HG03139 (cell line): ENCODE measurements around the gene CBY2.
"Not testable (repeated sequence)": the region's sequence is repeated elsewhere in the genome, so short reads cannot be mapped to it uniquely, and the experiment has no call there.

ENCODE experiments used
- ATAC-seq: cut with Tn5 transposase; IDR thresholded peaks from one replicate; pipeline ENCODE4 v1.9.1; 2021; ENCODE audit not compliant: unreplicated experiment

The CBY2 gene, protein sequence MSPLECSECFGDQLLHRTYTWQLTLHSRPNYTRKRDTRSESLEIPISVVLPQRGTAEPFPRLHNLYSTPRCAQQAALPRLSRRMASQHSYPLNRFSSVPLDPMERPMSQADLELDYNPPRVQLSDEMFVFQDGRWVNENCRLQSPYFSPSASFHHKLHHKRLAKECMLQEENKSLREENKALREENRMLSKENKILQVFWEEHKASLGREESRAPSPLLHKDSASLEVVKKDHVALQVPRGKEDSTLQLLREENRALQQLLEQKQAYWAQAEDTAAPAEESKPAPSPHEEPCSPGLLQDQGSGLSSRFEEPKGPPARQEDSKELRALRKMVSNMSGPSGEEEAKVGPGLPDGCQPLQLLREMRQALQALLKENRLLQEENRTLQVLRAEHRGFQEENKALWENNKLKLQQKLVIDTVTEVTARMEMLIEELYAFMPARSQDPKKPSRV

DNA sequence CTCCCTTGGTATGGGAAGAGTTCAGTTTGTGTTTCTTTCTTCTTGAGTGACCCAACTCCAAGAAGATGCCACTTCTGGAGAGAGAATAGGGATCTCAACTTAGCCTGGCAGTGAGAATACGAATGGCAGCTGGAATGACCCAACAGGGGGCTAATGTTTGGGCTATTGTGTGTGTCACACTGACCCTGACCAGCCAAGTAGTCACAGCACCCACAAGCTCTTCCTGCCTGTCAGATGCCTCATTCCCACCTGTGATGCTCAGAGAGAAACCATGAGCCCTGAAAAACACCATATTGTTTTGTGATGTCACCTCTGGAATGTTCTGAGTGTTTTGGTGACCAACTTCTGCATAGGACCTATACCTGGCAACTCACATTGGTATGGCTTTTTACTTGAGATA, at the start of gene CBY2:
TSS of gene CBY2 (plus strand) at position 233 of the 400 bp plus-strand sequence. CDS start at position 304, 71 bp downstream.
- no peak for ATAC-seq

DNA sequence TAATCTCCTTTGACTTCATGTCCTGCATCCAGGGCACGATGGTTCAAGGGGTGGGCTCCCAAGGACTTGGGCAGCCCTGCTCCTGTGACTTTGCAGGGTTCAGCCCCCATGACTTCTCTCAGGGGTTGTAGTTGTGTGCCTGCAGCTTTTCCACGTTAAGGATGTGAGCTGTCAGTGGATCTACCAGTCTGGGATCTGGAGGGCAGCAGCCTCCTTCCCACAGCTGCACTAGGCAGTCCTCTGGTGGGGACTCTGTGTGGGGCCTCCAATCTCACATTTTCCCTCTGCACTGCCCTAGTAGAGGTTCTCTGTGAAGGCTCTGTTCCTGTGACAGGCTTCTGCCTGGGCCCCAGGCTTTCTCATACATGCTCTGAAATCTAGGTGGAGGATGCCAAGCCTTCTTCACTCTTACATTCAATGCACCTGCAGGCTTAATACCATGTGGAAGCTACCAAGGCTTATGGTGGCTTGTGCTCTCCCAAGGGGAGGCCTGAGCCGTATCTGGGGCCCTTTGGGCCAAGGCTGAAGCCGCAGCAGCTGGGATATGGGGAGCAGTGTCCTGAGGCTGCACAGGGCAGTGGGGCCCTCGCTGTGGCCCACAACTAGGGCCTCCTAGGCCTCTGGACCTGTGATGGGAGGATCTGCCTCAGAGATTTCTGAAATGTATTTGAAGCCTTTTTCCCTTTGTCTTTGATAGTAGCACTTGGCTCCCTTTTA, 47.3 kb upstream of the CBY2 start:
- no peak for ATAC-seq

DNA sequence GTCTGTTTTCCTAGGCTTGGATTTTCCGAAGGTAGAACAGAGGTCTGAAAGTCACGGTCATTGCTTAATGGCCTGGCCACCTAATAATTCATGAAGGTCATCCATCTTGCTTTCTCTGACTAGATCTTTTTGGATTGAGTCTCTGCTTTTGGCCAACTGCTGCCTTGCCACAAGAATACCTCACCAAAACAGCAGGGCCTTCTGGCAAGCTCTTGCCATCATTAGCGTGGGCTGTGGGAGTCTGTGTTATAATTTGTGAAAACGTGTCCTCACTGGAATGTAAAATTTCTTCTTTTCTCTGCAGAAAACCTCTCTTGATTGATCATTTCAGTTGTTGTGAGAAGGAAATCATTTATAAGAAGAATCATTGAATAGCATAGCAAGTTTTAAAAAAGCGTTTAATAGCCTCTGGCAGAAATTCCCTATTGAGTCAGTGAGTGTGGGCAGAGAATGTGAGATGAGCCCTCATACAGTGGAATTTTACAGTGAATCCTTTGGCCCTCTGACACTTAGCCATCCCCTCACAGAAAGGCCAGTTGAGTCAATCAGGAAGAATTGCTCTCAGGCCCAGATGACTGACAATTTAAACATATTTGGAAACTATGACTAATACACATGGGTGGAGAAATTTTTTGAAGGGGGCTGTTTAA, 43.4 kb upstream of the CBY2 start:
- no peak for ATAC-seq

DNA sequence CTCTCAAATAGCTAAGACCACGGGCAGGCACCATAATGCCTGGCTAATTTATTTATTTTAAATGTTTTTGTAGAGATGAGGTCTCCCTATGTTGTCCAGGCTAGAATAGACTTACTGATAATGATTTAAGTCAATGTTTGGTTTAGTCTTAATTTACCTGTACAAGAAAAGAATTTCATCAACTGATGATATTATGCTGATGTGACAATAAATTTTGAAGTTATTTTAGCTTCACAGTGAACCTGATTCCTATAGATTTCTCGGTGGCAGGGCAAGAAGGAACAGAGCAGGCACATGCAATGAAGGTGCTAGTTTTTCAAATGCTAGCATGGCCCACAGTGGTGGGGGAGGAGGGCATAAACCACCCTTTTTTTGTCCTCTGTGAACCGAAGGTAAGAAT, 42.6 kb upstream of the CBY2 start:
- ATAC-seq, result no peak

DNA sequence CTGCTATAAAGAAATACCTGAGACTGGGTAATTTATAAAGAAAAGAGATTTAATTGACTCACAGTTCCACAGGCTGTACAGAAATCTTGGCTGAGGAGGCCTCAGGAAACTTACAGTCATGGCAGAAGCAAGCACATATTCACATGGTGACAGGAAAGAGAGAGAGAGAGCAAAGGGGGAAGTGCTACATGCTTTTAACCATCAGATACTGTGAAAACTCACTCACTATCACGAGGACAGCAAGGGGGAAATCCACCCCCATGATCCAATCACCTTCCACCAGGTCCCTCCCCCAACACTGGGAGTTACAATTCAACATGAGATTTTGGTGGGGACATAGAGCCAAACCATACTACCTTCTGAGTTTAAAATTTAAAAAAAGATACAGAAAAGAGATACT, 41.7 kb upstream of the CBY2 start:
- ATAC-seq, result not testable (repeated sequence)

DNA sequence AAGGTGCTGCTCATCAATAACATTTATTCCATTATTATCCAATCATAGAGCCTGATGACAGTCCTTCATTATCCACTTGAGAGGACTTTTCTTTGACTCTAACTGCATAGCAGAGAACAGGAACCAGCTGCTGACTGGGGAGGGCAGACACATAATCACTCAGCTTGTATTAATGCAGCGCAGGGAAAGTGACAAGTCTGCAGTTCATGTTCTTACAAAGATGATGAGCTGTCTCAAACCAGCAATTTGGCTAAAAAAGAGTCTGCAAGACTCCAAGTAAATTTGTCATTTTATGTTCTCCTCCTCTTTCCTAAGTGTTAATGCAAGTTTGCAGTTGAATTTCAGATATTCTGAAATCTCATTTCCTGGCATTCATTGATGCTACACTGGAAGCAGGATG, 40.0 kb upstream of the CBY2 start:
- no peak for ATAC-seq

DNA sequence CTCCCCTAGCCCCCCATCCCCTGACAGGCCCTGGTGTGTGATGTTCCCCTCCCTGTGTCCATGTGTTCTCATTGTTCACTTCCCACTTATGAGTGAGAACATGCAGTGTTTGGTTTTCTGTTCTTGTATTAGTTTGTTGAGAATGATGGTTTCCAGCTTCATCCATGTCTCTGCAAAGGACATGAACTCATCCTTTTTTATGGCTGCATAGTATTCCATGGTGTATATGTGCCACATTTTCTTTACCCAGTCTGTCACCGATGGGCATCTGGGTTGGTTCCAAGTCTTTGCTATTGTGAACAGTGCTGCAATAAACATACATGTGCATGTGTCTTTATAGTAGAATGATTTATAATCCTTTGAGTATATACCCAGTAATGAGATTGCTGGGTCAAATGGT, 39.2 kb upstream of the CBY2 start:
- not testable (repeated sequence) for ATAC-seq

DNA sequence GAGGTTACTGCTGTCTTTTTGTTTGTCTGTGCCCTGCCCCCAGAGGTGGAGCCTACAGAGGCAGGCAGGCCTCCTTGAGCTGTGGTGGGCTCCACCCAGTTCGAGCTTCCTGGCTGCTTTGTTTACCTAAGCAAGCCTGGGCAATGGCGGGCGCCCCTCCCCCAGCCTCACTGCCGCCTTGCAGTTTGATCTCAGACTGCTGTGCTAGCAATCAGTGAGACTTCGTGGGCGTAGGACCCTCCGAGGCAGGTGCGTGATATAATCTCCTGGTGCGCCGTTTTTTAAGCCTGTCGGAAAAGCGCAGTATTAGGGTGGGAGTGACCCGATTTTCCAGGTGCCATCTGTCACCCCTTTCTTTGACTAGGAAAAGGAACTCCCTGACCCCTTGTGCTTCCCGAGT, 32.5 kb upstream of the CBY2 start:
- ATAC-seq, result not testable (repeated sequence)

DNA sequence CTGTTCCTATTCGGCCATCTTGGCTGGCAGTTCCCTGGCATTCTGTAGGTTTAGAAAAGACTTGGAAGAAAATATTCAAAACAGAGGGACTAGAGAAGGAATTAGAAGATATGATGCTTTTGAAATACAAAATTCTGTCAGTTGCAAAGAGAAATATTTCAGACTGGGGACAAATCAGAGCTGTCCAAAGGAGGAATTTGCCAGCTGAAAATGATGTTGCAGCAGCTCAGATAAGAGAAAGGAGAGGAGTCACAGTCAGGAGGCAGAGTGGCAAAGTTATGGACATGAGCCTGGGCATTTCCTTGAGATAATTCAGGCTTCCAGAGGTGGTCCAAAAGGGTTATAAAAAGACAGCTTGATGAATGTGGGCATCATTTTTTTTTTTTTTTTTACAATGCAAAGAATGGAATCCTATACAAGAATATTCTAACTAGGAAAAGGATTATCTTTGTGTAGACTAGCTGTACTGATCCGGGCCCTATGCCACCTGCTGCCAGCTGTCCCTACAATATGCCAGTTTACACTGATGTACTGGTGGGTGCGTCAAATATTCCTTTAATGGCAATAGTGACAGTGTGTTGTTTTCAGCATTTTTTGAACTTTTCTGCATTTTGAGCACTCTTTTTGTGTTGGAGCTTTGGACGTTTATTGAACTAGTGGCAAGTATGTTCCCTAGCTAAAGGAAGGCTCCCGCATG, 31.8 kb upstream of the CBY2 start:
- ATAC-seq, result no peak

DNA sequence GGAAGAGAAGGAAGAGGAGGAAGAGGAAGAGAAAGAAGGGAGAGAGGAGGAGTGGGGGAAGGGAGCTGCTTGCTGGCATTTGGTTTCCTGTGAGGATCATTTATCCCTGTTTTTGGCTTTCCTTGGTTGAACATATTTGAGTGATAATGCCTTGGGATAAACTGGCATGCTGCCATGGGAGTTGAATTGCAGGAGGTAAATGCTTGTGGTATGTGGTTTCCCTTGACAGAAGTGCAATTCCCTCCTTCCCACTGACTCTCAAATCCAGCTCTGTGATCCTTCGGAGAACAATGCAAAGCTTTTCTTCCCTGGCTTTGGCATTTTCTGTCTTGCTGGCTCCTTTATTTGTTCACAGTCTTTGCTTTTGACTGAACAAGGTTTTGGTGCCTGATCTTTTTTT, 27.2 kb upstream of the CBY2 start:
- ATAC-seq, result no peak

DNA sequence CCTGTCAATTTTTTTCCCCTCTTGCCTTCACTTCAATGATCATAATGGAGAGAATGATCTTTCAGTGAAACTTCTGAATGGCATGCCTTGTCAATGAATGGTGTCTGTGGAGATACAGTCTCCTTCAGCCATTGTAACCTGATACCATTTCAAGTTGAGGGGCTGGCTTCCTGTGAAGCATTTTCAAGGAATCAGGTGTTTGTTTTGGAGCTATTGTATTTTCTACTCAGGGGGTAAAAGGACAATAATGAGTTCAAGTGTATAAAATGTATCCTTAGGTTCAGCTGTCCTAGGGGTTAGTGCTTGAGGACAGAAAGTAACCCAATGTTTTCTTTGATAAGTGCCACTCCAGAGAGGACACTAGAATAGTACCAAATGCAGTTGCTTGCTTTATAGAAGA, 23.8 kb upstream of the CBY2 start:
- no peak for ATAC-seq

DNA sequence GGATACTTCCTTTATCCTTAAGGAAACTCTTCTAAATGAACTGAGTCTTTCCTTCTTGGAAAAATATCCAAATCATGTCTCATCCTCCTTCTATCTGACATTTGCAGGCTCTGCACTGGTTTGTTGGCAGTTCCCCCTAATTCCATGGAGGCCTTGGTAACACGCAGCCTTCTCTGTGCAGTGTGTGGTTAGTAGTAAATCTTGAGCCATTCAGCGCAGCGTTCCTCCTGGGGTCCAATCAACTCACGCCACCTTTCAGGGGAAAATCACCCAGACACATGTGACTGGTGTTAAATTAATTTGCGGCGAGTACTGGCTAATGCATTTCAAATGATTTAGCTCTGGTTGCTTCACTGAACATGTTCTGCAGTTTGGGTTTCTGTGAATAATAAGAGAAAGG, 21.0 kb upstream of the CBY2 start:
- ATAC-seq, result no peak

DNA sequence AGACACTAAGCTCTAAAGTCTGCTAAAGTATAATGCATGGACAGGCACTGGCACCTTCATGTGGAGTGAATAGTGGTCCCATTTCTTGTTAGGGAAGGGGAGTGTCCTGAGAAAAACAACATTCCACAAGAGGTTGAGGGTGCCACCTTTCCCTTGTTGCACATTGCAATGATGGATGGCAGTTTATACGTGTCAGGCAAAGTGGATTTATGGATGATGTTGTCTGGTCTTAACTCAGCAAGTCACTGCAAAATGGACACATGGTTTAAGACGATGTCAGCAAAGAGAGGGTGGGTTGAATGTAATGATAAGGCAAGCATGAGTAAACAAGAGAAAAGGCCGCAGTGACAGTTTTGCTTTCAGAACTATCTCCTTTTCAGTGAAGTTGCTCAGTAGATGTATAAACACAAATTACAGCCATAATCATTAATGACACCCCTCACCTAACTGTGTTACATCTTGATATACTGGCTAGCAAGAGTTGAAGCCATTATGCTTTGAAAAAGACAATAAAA, 19.6 kb upstream of the CBY2 start:
- ATAC-seq, result no peak

DNA sequence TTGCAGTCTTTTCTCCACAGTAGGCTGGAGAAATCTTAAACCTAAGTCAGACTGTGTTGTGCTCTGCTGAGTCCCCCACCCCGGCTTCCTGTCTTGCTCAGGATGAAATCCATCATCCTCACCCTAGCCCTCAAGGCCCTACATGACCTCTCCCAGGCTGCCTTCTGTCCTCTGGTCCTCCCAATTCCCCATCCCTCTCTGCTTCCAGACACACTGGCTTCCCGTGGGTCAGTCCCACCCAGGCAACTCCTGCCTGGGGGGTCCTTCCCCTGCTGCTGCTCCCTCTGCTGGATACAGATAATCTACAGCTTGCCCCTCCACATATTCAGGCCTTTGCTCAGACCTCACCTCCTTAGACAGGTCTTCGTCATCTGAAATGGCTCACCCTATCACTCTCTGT, 18.4 kb upstream of the CBY2 start:
- ATAC-seq, result no peak

DNA sequence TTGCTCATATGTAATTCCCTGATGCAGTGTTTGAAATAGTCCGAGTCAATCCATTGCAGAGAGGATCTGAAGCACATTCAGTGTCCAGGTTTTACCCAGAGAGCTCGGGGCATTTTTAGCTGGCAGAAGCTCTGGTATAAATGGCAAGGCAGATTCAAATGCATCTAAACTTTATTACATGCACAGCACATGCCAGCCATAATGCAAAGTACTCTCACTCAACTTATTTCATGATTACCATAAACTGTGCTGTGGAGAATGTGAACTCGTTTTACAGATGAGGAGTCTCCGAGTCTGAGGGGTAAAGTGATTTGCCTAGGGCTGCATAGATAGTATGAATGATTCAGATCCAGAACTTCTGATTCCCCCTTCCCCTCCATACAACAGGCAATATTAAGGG, 13.5 kb upstream of the CBY2 start:
- no peak for ATAC-seq

DNA sequence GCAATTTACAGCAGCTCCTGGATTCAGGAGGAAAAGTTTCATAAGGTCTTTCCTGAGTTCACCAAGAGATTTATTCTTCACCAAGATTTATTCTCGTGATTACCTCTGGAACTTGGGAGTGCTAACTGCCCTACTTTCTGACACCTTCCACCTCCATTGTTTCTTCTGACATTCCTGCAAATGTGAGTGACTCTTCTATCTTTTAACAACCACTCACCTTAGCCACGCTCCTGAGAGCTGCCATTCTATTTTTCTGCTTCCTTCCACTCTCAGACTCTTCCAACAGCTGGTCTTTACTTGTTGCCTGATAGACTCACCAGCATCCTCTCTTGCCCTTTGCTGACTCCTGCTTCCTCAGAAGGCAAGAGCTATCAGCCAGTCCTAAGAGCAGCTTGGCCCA, 11.5 kb upstream of the CBY2 start:
- no peak for ATAC-seq

DNA sequence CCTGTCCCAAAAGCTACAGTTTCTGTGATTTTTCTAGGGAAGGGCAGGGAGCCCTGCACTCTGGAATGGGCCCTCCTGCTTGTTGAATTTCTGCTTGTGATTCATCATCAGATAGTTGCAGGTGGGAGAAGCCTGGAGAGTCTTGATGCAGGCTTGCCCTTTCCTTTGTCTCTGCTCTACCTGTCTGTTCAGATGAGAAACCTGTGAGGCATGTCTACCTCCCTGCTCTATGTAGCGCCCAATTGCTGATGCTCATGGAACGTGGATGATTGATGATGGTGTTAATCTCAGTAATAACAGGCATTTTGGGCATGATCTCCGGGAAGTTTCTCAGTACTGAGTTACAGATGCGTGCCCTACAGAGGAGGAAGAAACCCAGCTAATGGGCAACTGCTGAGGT, 10.9 kb upstream of the CBY2 start:
- ATAC-seq, result no peak

DNA sequence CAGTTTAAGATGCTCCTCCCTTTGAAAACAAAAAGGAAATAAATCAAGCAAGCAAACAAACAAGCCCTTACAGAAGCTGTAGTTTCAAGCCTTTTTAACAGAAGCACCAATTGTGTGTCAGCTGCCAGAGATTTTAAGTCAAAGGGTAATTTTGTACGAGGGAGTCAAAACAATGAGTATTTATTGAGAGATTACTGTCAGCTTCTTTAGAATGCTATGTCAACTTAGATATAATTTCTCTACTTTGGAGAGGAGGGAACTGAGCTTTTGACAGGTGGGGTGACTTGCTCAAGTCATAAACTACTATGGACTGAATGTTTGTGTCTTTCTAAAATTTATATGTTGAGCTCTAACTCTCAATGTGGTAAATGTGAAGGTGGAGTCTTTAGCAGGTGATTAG, 10.5 kb upstream of the CBY2 start:
- ATAC-seq, result no peak

DNA sequence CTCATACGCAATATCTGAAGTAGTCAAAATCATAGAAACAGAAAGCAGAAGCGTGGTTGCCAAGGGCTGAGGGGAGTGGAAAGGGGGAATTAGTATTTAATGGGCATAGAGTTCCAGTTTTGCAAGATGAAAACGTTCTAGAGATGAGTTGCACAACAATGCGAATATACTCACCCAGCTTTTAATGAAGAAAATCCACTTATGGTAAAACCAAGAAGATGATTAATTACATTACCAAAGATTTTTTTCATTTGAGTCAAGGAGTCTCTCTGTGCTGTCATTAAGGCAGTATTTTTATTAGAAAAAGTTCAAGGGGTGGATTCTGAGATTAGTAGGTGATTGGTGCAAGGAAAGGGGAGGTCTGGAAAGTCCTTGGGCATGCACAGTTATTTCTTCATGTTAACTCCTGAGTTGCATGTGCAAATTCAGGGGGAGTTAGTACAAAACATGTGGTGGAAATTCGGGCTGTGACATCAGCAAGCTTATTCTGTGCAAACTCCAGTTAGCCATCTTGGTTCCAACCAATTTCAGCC, 6.9 kb upstream of the CBY2 start:
- ATAC-seq, result no peak

DNA sequence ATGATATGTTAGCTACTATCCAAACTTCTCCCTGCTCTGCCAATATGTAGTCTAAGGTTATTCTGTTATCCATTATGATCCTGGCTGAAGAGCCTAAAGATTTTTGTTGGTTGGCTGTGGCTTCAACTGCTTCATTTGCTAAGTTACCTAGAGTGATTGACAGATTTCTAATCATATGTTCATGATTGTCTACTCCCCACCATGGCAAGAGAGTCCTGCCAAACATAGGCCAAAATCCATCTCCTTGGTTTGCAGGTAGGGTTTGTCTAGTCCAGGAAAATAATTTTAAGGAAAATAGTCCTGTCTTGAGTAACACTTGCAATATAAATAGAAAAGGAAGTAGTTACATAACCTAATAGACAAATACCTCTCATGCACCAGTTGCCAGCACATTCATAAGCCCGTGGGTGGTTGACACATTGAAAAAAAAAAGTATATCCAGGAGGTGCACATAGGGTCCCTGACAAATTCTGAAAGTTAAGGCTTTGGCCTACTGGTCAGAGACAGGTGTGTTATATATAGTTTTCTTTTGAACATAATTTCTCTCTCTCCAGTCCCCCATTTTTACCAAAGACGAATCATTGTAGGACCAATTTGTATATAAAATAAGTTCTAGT, 5.4 kb upstream of the CBY2 start:
- ATAC-seq, result no peak
